ENCODE data around the gene ZBTB7C. TPM values are rescaled to one million over a fixed set of nuclear protein-coding genes. Genes with fewer than 3 reads are reported as not detected.

Gene ZBTB7C
- total and polyA plus RNA-seq, 9 donors: 1.5 to 26.6 (median 15.7) TPM

DNA sequence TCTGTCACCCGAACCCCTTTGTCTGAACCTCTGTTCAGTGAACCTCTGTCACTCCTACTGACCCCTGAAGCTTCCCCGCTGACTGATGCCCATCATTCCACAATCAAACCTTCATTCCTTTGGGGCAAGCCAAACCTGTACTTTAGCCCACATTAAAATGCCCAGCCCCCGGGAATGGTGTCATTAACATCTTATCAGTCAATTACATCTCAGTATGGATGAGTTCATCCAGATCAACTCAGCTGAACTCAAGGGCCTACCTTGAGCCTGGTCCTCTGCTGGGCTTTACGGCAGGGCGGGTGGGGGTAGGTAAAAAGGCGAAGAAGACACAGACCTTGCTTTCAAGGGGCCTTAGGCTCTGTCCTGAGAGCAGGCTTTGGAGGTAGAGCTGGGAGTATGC is 324.3 kb downstream of the ZBTB7C start:
- no peaks in the 10 kb centered on the region for H3K27me3 ChIP-seq
- no peak overlapping the region for H3K27ac ChIP-seq
- no peaks in the 10 kb centered on the region for H3K36me3 ChIP-seq
- TF ChIP-seq POLR2A (IDR thresholded peaks at IDR 0.05) (no peak), EP300 (IDR thresholded peaks at IDR 0.05) (no peak), CTCF (IDR thresholded peaks at IDR 0.05) (no peak)
- H3K4me3 ChIP-seq: no peak overlapping the region
- intact Hi-C loops (cut with DNase I): no loop called here
- DNase-seq: no peak
- no peaks in the 10 kb centered on the region for H3K4me1 ChIP-seq (ENCODE audit: insufficient read depth)
- no peaks in the 10 kb centered on the region for H3K9me3 ChIP-seq
- 93 to 97% (median 96%) methylated on average over 6 of the region's 6 CpGs for WGBS, 3 donors

DNA sequence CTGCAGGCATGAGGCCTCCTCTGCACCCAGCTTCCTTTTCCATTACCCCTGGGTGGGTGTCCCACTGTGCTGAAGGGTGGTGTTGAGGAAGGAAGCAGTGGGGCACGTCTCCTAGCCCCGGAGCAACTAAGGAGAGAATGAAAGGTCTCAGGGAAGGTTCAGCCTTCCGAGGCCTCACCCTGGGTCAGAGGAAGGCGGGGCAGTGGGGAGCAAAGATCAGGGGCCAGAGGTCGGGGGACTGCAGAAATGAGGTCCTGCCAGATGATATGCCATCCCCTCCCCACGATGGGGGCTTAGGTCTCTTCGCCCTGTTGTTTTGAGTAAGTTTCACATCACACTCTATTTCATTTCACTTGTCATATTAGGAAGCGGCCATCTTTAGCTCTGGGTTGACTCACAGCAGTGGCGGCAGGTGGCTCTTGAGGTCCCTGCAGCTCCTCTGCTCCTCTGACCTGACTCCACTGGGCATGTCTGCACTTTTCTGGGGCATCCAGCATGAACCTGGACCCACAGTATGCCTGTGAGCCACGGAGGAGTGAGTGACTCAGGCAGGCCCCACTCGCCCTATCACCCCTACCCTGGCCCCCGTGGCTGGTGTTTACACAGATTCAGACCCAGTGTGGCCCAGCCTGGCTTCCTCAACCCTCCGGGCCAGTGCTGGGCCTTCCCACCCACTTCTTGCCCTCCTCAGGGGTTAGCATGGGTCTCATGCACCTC is 325.0 kb downstream of the ZBTB7C start:
- 91 to 93% (median 93%) methylated on average over 13 of the region's 13 CpGs for whole genome bisulfite sequencing, 3 donors
- Histone ChIP-seq H3K36me3 (no peaks in the 10 kb centered on the region), H3K9me3 (no peaks in the 10 kb centered on the region), H3K4me3 (no peak overlapping the region), H3K27me3 (no peaks in the 10 kb centered on the region), H3K27ac (no peak overlapping the region), H3K4me1 (ENCODE audit: insufficient read depth) (no peaks in the 10 kb centered on the region)
- no peak for DNase-seq
- no peak for TF ChIP-seq EP300 (IDR thresholded peaks at IDR 0.05)
- TF ChIP-seq POLR2A (IDR thresholded peaks at IDR 0.05): no peak
- no peak for TF ChIP-seq CTCF (IDR thresholded peaks at IDR 0.05)
- intact Hi-C loops (cut with DNase I): no loop called here

DNA sequence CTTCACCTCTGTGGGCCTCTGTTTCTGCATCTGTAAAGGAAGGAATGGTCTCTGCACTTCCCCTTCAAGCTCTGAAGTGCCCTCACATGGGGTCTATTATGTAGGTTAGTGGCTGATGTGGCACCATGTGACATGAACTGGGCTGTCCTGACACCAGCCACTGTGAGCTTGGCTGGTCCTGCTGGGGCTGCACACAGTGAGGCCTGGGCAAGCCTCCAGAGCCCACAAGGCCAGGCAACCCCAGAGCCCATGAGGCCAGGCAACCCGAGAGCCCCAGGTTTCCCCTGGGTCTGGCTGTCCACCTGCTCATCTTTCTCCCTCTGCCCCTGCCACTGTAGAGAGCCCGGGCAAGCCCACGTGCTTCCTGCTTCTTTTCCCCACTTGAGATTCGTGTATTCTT is 328.6 kb downstream of the ZBTB7C start:
- no peaks in the 10 kb centered on the region for H3K36me3 ChIP-seq
- intact Hi-C loops (cut with DNase I): no loop called here
- no peaks in the 10 kb centered on the region for H3K4me1 ChIP-seq (ENCODE audit: insufficient read depth)
- H3K27me3 ChIP-seq: no peaks in the 10 kb centered on the region
- H3K4me3 ChIP-seq: no peak overlapping the region
- DNase-seq: no peak
- no peaks in the 10 kb centered on the region for H3K9me3 ChIP-seq
- WGBS, 3 donors: 68 to 82% (median 71%) methylated on average over 4 of the region's 4 CpGs
- no peak for TF ChIP-seq POLR2A (IDR thresholded peaks at IDR 0.05)
- no peak for TF ChIP-seq CTCF (IDR thresholded peaks at IDR 0.05)
- no peak for TF ChIP-seq EP300 (IDR thresholded peaks at IDR 0.05)
- H3K27ac ChIP-seq: no peak overlapping the region

GRCh38 chr18:48079885-48080284 is 329.3 kb downstream of the ZBTB7C start:
- Histone ChIP-seq H3K27ac (no peak overlapping the region), H3K4me1 (ENCODE audit: insufficient read depth) (no peaks in the 10 kb centered on the region), H3K36me3 (no peaks in the 10 kb centered on the region), H3K4me3 (no peak overlapping the region), H3K27me3 (no peaks in the 10 kb centered on the region), H3K9me3 (no peaks in the 10 kb centered on the region)
- DNase-seq: no peak
- WGBS, 3 donors: 91 to 94% (median 93%) methylated on average over 5 of the region's 5 CpGs
- TF ChIP-seq EP300 (IDR thresholded peaks at IDR 0.05) (no peak), POLR2A (IDR thresholded peaks at IDR 0.05) (no peak), CTCF (IDR thresholded peaks at IDR 0.05) (no peak)
- intact Hi-C loops (cut with DNase I): no loop called here
